ENCODE results near the gene MTF1.

- TF ChIP-seq CTCF (IDR thresholded peaks at IDR 0.05) = no peak
- TF ChIP-seq POLR2AphosphoS5 (IDR thresholded peaks at IDR 0.05) = no peak
- no peak for TF ChIP-seq POLR2A (IDR thresholded peaks at IDR 0.05; ENCODE audit: low read depth)
- TF ChIP-seq EP300 (IDR thresholded peaks at IDR 0.05) = no peak
Measured at GRCh38 chr1:37809942-37810341, 49.5 kb downstream of the MTF1 start.

Measured in esophagus muscularis mucosa (tissue), 4 donors.